Stomach (tissue), 9 donors: ENCODE data around the gene ZDHHC5. TPM values are rescaled to one million over a fixed set of nuclear protein-coding genes. Genes with fewer than 3 reads are reported as not detected.

Source experiments
- DNase-seq, 2 donors: peaks; one replicate each; pipeline versions ENCODE4 v3.0.0 to v3.0.0-alpha.2; 2013 to 2019
- H3K27ac ChIP-seq, 5 donors: fragments of 200-600 bp in 4 of 5; sonication (generic) in 4 of 5; one replicate each; pipeline ENCODE4 v1.5.1; 2013 to 2019; ENCODE audit warnings: mild to moderate bottlenecking in 1 of 5, moderate library complexity in 1 of 5
- H3K27me3 ChIP-seq, 3 donors: fragments of 200-600 bp; sonication (generic); one replicate each; pipeline ENCODE4 v1.5.1; 2017 to 2019; ENCODE audit warnings: mixed run types in 1 of 3
- H3K36me3 ChIP-seq, 4 donors: fragments of 200-600 bp; sonication (generic); 1 replicate in 3 of 4; 2 replicates in 1 of 4; pipeline ENCODE4 v1.5.1; 2016 to 2019
- H3K4me1 ChIP-seq, 4 donors: fragments of 200-600 bp; sonication (generic); one replicate each; pipeline ENCODE4 v1.5.1; 2016 to 2019
- H3K4me3 ChIP-seq, 4 donors: fragments of 200-600 bp; sonication (generic) in 3 of 4; one replicate each; pipeline ENCODE4 v1.5.1; 2016 to 2019; ENCODE audit warnings: mild to moderate bottlenecking in 1 of 4
- H3K9me3 ChIP-seq, 4 donors: fragments of 200-600 bp; sonication (generic); one replicate each; pipeline ENCODE4 v1.5.1; 2016 to 2019
- CTCF ChIP-seq, 7 experiments: fragments of 450-650 bp in 4 of 7; fragments of 200-600 bp in 3 of 7; sonication (generic) in 3 of 7; IDR thresholded peaks; one replicate each; pipeline ENCODE4 v1.5.1; 2016 to 2019; ENCODE audit warnings: antibody characterized with exemption in 7 of 7, control low read depth in 2 of 7, mild to moderate bottlenecking in 1 of 7
- EP300 ChIP-seq: sonication (generic); formaldehyde crosslinking; IDR thresholded peaks from one replicate; pipeline ENCODE4 v1.6.1; 2017; ENCODE audit warnings: antibody characterized with exemption
- POLR2A ChIP-seq, 4 donors: fragments of 450-650 bp; IDR thresholded peaks; one replicate each; pipeline ENCODE4 v1.6.1; 2016; ENCODE audit warnings: antibody characterized with exemption in 4 of 4, control low read depth in 2 of 4, mild to moderate bottlenecking in 1 of 4, moderate library complexity in 1 of 4
- POLR2AphosphoS5 ChIP-seq, 3 donors: sonication (generic); formaldehyde crosslinking; IDR thresholded peaks; one replicate each; pipeline ENCODE4 v1.6.1; 2016; ENCODE audit warnings: antibody characterized with exemption in 3 of 3
- WGBS, 5 donors: extraction: QIAGEN DNeasy Blood & Tissue Kit in 3 of 5; methylation state at CpG; one replicate each; pipeline versions ENCODE4 v1.1.5 to v1.1.7; 2013 to 2018; 5-methylcytosine and 5-hydroxymethylcytosine counted together
- intact Hi-C: fragments of 100-400 bp; cut with DNase I; formaldehyde crosslinking; loops from one replicate; pipeline ENCODE4 v1.15.1; 2023; ENCODE audit warnings: low total_unique reads
- polyA plus RNA-seq, 3 donors: library from polyadenylated mRNA; stranded (reverse); fragments of 200-250 nt; gene quantifications; one replicate each; pipeline ENCODE4 v1.2.3, GENCODE V29; 2013
- total RNA-seq, 5 donors: library from RNA; depleted of rRNA; stranded (reverse); fragments of >200 nt; gene quantifications; one replicate each; pipeline versions ENCODE4 v1.1.0 to v1.2.3, GENCODE V29; 2014 to 2016
- donor health status: healthy with polysubstance abuse.
- donor health status: Bipolar disorder and iron deficiency.
- donor health status: healthy.

The ZDHHC5 gene
- total and polyA plus RNA-seq, 8 donors = 11.2 to 72.8 (median 28.7) TPM

- Histone ChIP-seq H3K36me3 (peaks cover 15 to 58% (median 43%) of the 10 kb centered on the region in 4 donors), H3K27ac (peak overlapping the region in 1 of 5 donors; percentile 16), H3K9me3 (no peaks in the 10 kb centered on the region), H3K4me1 (peaks cover 0 to 24% (median 9%) of the 10 kb centered on the region in 4 donors), H3K4me3 (no peak overlapping the region), H3K27me3 (no peaks in the 10 kb centered on the region)
- intact Hi-C loops = no loop called here
- TF ChIP-seq POLR2AphosphoS5 (IDR thresholded peaks at IDR 0.05) (peak in 1 of 3 donors; percentile 15), CTCF (IDR thresholded peaks at IDR 0.05) (no peak)
- 49 to 62% (median 54%) methylated on average over 3 of the region's 3 CpGs for WGBS, 5 donors
- peak in 1 of 2 donors; percentile 57 for DNase-seq
Observed at GRCh38 chr11:57735619-57736298, 67.8 kb downstream of the ZDHHC5 start.

DNA sequence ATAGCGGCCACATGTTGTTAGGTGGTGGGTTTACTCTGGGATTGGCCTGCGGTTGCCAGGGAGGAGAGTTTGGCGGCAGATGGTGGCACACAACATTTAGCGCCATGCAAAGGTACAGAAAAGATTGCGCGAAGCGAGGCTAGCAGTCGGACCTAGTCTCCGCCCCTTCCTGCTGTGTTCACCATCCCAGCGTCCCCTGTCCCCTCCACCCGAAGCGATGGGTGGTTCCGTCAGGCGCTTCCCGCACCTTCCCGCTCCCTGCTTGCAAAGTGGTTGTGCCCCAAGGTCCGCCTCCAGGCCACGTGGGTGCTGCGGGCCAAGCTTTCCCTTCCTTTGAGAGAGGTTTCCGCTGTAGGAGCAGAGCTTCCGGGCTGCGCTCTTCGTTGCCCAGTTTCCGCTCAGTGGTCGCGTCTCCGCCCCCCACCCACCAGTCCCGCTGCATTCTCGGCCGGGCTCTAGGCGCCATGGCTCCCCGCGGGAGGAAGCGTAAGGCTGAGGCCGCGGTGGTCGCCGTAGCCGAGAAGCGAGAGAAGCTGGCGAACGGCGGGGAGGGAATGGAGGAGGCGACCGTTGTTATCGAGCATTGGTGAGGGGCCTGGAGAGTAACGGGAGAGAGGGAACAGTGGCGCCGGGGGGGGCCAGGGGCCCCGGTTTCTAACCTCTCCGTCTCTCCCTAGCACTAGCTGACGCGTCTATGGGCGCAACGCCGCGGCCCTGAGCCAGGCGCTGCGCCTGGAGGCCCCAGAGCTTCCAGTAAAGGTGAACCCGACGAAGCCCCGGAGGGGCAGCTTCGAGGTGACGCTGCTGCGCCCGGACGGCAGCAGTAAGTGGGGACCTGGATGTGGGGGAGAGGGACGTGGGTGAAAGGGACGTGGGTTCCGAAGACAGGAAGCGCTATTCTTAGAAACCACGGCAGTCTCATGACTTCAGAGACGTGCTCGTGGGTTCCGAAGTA, 73.5 kb downstream of the ZDHHC5 start, which contains the start of gene SELENOH:
SELENOH (plus strand) TSS at position 360 of the 955 bp plus-strand sequence; CDS start at position 465, 105 bp downstream.
- H3K36me3 ChIP-seq = peaks cover 40 to 74% (median 68%) of the 10 kb centered on the region in 4 donors
- peak within 1 kb of the TSS; percentile 81 to 92 (median 88) for H3K4me3 ChIP-seq
- peaks cover 9 to 27% (median 21%) of the 10 kb centered on the region in 4 donors for H3K4me1 ChIP-seq
- no peaks in the 10 kb centered on the region for H3K9me3 ChIP-seq
- intact Hi-C loops = no loop called here
- H3K27ac ChIP-seq = peak within 1 kb of the TSS; percentile 89 to 97 (median 92)
- no peaks in the 10 kb centered on the region for H3K27me3 ChIP-seq
- 0 to 1% (median 0%) methylated on average over 67 to 75 of the region's 75 CpGs for WGBS, 5 donors
- peak; percentile 95 to 99 for DNase-seq
- TF ChIP-seq CTCF (IDR thresholded peaks at IDR 0.05) (peak in 1 of 7 experiments; percentile 9), EP300 (no peak), POLR2A (IDR thresholded peaks at IDR 0.05) (peak in 1 of 4 donors; percentile 59), POLR2AphosphoS5 (IDR thresholded peaks at IDR 0.05) (peak; percentile 89 to 99 (median 96))

- Histone ChIP-seq H3K4me3 (peak overlapping the region; percentile 81 to 92 (median 88)), H3K27ac (peak overlapping the region; percentile 89 to 97 (median 92)), H3K4me1 (peaks cover 9 to 27% (median 21%) of the 10 kb centered on the region in 4 donors), H3K9me3 (no peaks in the 10 kb centered on the region), H3K27me3 (no peaks in the 10 kb centered on the region), H3K36me3 (peaks cover 40 to 80% (median 72%) of the 10 kb centered on the region in 4 donors)
- TF ChIP-seq POLR2A (IDR thresholded peaks at IDR 0.05) (no peak), CTCF (IDR thresholded peaks at IDR 0.05) (no peak), POLR2AphosphoS5 (IDR thresholded peaks at IDR 0.05) (no peak), EP300 (no peak)
- DNase-seq = no peak
- 1 to 7% (median 1%) methylated on average over 10 of the region's 10 CpGs for WGBS, 5 donors
- intact Hi-C loops = no loop called here
Observed at GRCh38 chr11:57742087-57742452, 74.2 kb downstream of the ZDHHC5 start.

- H3K27ac ChIP-seq = no peak overlapping the region
- WGBS, 5 donors = 83 to 96% (median 90%) methylated on average over 2 of the region's 2 CpGs
- intact Hi-C loops = no loop called here
Observed at GRCh38 chr11:57744357-57744756, 76.4 kb downstream of the ZDHHC5 start.

More at GRCh38 chr11:57744357-57744756, 76.4 kb downstream of the ZDHHC5 start:
- Histone ChIP-seq H3K27me3 (no peaks in the 10 kb centered on the region), H3K4me1 (peaks cover 9 to 27% (median 21%) of the 10 kb centered on the region in 4 donors), H3K4me3 (no peak overlapping the region), H3K36me3 (peaks cover 26 to 66% (median 52%) of the 10 kb centered on the region in 4 donors), H3K9me3 (no peaks in the 10 kb centered on the region)
- DNase-seq = no peak
- no peak for TF ChIP-seq CTCF (IDR thresholded peaks at IDR 0.05)
- TF ChIP-seq POLR2AphosphoS5 (IDR thresholded peaks at IDR 0.05) = no peak
- no peak for TF ChIP-seq POLR2A (IDR thresholded peaks at IDR 0.05)
- TF ChIP-seq EP300 = no peak
